Kidney capillary endothelial cell (primary cell): Measurements from ENCODE around the gene FZD10.

Experiments
- DNase-seq: peaks from one replicate; pipeline ENCODE4 v3.0.0-alpha.2; 2018; ENCODE audit warnings: low spot score

FZD10 gene

DNA sequence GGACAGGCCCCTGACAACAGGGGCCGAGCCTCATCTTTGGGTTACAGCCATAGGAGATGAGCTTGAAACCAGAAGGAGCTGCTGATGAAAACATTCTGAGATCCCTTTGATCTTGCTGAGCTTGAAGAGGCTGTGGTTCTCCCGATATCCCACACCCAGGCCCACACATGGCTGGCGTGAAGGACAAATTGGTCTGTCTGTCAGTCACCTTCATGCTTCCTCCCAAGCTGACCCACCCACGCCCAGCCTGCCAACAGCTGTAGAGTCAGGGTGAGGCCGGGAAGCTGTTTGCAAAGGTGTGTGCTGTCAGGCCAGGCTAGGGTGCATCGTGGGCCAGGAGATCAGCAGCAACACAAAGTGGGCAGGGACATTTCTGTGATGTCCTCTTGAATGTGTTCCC lies 43.2 kb downstream of the FZD10 start:
- no peak for DNase-seq

- DNase-seq = no peak
Measured at GRCh38 chr12:130212384-130212989, 50.2 kb downstream of the FZD10 start.

DNA sequence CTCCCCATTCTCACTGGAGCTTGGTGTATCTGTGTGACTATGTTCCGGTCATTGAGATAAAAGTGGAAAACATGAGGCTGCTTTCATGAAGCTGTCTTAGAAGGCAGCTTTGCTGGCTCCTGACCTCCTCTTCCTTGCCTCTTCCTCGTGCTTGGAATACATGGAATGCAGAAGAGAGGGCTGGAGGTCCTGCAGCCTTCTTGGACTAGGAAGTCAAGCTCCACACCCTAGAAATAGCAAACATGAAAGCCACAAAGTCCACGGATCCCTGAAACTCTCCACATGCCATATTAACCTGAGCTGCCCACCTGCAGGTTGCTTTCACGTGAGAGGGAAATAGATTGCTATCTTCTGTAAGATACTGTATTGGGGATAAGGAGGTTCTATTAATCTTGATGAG lies 51.0 kb downstream of the FZD10 start:
- no peak for DNase-seq

- no peak for DNase-seq
Measured at GRCh38 chr12:130214686-130215395, 52.6 kb downstream of the FZD10 start.
